ENCODE data around the gene SREBF2. TPM values are rescaled to one million over a fixed set of nuclear protein-coding genes. Genes with fewer than 3 reads are reported as not detected.

The SREBF2 gene
- total and polyA plus RNA-seq, 2 of the 13 experiments (the other 11 are each of a cell fraction or from before 2014, with no cell fraction given), result 53.8 to 72.6 TPM

DNA sequence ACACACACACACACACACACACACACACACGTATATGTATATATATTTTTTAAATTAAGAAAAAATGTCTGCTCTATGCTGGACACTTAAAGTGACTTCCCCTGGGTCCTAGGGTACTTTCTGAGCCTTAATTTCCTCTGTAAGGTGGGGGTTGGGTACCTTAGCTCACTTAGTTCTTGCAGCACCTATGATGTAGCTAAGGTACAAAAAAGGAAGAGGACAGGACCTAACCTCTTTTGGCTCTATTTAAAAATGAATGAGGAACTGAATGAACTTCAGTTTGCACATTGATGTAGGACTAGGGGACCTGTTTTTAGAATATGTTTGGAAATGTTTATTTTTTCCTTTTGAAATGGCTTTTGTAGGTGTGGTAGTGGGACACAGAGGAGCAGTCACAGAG lies 11.1 kb downstream of the SREBF2 start:
- Histone ChIP-seq H3K4me1 (ENCODE audit: insufficient read depth, low read length) (peaks cover 85% of the 10 kb centered on the region), H3K9me3 (ENCODE audit: low read length) (no peaks in the 10 kb centered on the region), H3K9ac (ENCODE audit: insufficient read depth, low read depth, low read length) (no peak overlapping the region), H3K4me3 (replicated peaks in 1 of 3; ENCODE audit: insufficient read depth in 1 of 3, low read depth in 2 of 3, low read length in 3 of 3) (no peak overlapping the region), H3K36me3 (replicated peaks in 1 of 2; ENCODE audit: control insufficient read depth in 1 of 2, insufficient read depth in 2 of 2, low read length in 2 of 2) (peaks cover 6 to 34% of the 10 kb centered on the region in 2 experiments), H2AFZ (ENCODE audit: low read length) (no peak overlapping the region), H3K27ac (ENCODE audit: extremely low read length, insufficient read depth, low read length) (no peak overlapping the region), H3K79me2 (ENCODE audit: insufficient read depth, low read length) (peaks cover 98% of the 10 kb centered on the region), H4K20me1 (ENCODE audit: insufficient read depth, low read length) (peaks cover 88% of the 10 kb centered on the region), H3K27me3 (ENCODE audit: control insufficient read depth in 1 of 2, insufficient read depth in 2 of 2, low read length in 2 of 2) (no peaks in the 10 kb centered on the region), H3K4me2 (ENCODE audit: low read depth, low read length) (no peak overlapping the region)
- CTCF ChIA-PET (ENCODE audit: low intra/inter-chr PET ratio, low total read pairs), result no interaction called here
- TF ChIP-seq XBP1 (CRISPR knock-in tag; IDR thresholded peaks at IDR 0.05), result no peak
- no peak for TF ChIP-seq THAP11 (CRISPR knock-in tag; IDR thresholded peaks at IDR 0.05)
- POLR2A ChIA-PET, result interaction anchor here (0.8 to 3.8 kb wide), 3 partner anchors 11 to 43 kb away, joined by 3 to 24 read pairs (median 5); partner anchors contain the start of genes CCDC134 and SREBF2
- FAIRE-seq (no peak), ATAC-seq (no peak), DNase-seq (ENCODE audit: low spot score) (no peak)
- intact Hi-C loops (cut with micrococcal nuclease; ENCODE audit: unreplicated experiment), result no loop called here
- in situ Hi-C loops (cut with HindIII; ENCODE audit: extremely low pct_ligation_motif_present, low pct_unique_long_range_greater_than_20kb), result no loop called here
- BruUV-seq (replicated peaks), result no TSS peak
- 83% methylated on average over 1 of the region's 1 CpG for WGBS (ENCODE audit: low lambda C conversion rate)

DNA sequence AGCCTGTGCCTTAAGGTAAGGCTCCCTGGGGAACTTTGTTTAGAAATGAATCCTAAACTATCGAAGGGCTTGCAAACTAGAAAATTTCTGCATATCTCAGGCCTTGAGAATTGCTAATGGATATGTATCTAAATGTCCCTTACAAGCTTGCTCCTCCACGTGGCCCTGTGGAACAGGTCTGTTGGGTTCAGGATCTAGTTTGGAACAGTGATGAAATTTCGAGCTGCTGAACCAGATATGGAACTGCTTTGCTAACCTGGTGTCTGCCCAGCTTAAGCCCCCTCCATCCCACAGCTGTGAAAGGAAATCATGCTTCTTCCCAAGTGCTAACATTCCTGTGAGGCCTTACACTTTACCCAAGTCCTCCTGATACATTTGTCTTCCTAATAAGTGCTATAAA lies 11.6 kb downstream of the SREBF2 start:
- Histone ChIP-seq H3K9ac (ENCODE audit: insufficient read depth, low read depth, low read length) (no peak overlapping the region), H3K4me3 (replicated peaks in 1 of 3; ENCODE audit: insufficient read depth in 1 of 3, low read depth in 2 of 3, low read length in 3 of 3) (no peak overlapping the region), H3K27ac (ENCODE audit: extremely low read length, insufficient read depth, low read length) (no peak overlapping the region), H2AFZ (ENCODE audit: low read length) (no peak overlapping the region), H3K4me1 (ENCODE audit: insufficient read depth, low read length) (peaks cover 80% of the 10 kb centered on the region), H3K9me3 (ENCODE audit: low read length) (no peaks in the 10 kb centered on the region), H3K4me2 (ENCODE audit: low read depth, low read length) (no peak overlapping the region; the same call in 1 of the 2 replicates), H3K79me2 (ENCODE audit: insufficient read depth, low read length) (peaks cover 98% of the 10 kb centered on the region), H4K20me1 (ENCODE audit: insufficient read depth, low read length) (peaks cover 90% of the 10 kb centered on the region), H3K27me3 (ENCODE audit: control insufficient read depth in 1 of 2, insufficient read depth in 2 of 2, low read length in 2 of 2) (no peaks in the 10 kb centered on the region), H3K36me3 (replicated peaks in 1 of 2; ENCODE audit: control insufficient read depth in 1 of 2, insufficient read depth in 2 of 2, low read length in 2 of 2) (peaks cover 6 to 30% of the 10 kb centered on the region in 2 experiments)
- ChIA-PET POLR2A (interaction anchor here (0.8 to 3.8 kb wide), 4 partner anchors 8 to 44 kb away, joined by 3 to 24 read pairs (median 4); partner anchors contain the start of genes CCDC134 and SREBF2), CTCF (ENCODE audit: low intra/inter-chr PET ratio, low total read pairs) (no interaction called here)
- intact Hi-C loops (cut with micrococcal nuclease; ENCODE audit: unreplicated experiment), result no loop called here
- DNase-seq (ENCODE audit: low spot score) (no peak), FAIRE-seq (no peak), ATAC-seq (no peak)
- in situ Hi-C loops (cut with HindIII; ENCODE audit: extremely low pct_ligation_motif_present, low pct_unique_long_range_greater_than_20kb), result no loop called here
- no TSS peak for BruUV-seq (replicated peaks)
- WGBS (ENCODE audit: low lambda C conversion rate), result 72% methylated on average over 3 of the region's 3 CpGs
- TF ChIP-seq, protein P1, sequence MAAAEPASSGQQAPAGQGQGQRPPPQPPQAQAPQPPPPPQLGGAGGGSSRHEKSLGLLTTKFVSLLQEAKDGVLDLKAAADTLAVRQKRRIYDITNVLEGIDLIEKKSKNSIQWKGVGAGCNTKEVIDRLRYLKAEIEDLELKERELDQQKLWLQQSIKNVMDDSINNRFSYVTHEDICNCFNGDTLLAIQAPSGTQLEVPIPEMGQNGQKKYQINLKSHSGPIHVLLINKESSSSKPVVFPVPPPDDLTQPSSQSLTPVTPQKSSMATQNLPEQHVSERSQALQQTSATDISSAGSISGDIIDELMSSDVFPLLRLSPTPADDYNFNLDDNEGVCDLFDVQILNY (CRISPR knock-in tag; conservative IDR thresholded peaks at IDR 0.05), result no peak
- TF ChIP-seq, protein P2, sequence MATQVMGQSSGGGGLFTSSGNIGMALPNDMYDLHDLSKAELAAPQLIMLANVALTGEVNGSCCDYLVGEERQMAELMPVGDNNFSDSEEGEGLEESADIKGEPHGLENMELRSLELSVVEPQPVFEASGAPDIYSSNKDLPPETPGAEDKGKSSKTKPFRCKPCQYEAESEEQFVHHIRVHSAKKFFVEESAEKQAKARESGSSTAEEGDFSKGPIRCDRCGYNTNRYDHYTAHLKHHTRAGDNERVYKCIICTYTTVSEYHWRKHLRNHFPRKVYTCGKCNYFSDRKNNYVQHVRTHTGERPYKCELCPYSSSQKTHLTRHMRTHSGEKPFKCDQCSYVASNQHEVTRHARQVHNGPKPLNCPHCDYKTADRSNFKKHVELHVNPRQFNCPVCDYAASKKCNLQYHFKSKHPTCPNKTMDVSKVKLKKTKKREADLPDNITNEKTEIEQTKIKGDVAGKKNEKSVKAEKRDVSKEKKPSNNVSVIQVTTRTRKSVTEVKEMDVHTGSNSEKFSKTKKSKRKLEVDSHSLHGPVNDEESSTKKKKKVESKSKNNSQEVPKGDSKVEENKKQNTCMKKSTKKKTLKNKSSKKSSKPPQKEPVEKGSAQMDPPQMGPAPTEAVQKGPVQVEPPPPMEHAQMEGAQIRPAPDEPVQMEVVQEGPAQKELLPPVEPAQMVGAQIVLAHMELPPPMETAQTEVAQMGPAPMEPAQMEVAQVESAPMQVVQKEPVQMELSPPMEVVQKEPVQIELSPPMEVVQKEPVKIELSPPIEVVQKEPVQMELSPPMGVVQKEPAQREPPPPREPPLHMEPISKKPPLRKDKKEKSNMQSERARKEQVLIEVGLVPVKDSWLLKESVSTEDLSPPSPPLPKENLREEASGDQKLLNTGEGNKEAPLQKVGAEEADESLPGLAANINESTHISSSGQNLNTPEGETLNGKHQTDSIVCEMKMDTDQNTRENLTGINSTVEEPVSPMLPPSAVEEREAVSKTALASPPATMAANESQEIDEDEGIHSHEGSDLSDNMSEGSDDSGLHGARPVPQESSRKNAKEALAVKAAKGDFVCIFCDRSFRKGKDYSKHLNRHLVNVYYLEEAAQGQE (IDR thresholded peaks at IDR 0.05; ENCODE audit: borderline replicate concordance in 1 of 2, low read depth in 1 of 2, low read length in 2 of 2), result no peak
- TF ChIP-seq ZNF143 (CRISPR knock-in tag; IDR thresholded peaks at IDR 0.05) (no peak), GFI1 (CRISPR knock-in tag; IDR thresholded peaks at IDR 0.05; ENCODE audit: borderline replicate concordance) (no peak)
- TF ChIP-seq, protein P3, sequence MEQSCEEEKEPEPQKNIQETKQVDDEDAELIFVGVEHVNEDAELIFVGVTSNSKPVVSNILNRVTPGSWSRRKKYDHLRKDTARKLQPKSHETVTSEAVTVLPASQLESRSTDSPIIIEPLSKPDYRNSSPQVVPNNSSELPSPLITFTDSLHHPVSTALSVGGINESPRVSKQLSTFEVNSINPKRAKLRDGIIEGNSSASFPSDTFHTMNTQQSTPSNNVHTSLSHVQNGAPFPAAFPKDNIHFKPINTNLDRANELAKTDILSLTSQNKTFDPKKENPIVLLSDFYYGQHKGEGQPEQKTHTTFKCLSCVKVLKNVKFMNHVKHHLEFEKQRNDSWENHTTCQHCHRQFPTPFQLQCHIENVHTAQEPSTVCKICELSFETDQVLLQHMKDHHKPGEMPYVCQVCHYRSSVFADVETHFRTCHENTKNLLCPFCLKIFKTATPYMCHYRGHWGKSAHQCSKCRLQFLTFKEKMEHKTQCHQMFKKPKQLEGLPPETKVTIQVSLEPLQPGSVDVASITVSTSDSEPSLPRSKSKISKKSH (CRISPR knock-in tag; IDR thresholded peaks at IDR 0.05; ENCODE audit: borderline replicate concordance), result no peak

Data from HepG2 (cell line).